GM12875 (cell line): ENCODE measurements around the gene FSTL4.

ENCODE experiments used
- H3K4me3 ChIP-seq: one replicate; pipeline ENCODE4 v1.5.1; 2011; ENCODE audit warnings: low read depth, low read length, control low read depth
- TF ChIP-seq, protein P1 (sequence below): IDR thresholded peaks from 2 replicates; pipeline ENCODE4 v1.5.1; 2011; ENCODE audit warnings: low read depth, mild to moderate bottlenecking, control low read depth, inconsistent platforms, low read length, moderate library complexity, borderline replicate concordance; ENCODE audit not compliant: insufficient read depth

The FSTL4 gene

DNA sequence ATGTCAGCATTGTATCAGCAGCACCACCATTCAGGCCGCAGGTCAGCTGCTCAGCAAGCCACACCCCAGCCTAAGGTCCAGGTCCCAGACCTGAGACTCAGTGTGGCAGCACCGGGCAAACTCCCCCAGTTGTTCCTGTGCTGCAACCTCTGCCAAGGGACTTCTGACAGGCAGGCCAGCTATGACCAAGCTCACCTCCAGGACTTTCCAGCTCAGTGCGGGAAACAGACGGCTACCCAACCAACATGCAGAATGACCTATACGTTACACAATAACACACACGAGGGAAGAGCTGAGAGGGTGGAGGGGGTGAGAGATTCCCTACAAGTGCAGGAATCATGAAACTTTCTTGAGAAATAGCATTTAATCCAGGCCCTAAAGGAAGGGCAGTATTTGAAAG, 143.7 kb downstream of the FSTL4 start:
- H3K4me3 ChIP-seq = no peak overlapping the region
- TF ChIP-seq, protein P1, sequence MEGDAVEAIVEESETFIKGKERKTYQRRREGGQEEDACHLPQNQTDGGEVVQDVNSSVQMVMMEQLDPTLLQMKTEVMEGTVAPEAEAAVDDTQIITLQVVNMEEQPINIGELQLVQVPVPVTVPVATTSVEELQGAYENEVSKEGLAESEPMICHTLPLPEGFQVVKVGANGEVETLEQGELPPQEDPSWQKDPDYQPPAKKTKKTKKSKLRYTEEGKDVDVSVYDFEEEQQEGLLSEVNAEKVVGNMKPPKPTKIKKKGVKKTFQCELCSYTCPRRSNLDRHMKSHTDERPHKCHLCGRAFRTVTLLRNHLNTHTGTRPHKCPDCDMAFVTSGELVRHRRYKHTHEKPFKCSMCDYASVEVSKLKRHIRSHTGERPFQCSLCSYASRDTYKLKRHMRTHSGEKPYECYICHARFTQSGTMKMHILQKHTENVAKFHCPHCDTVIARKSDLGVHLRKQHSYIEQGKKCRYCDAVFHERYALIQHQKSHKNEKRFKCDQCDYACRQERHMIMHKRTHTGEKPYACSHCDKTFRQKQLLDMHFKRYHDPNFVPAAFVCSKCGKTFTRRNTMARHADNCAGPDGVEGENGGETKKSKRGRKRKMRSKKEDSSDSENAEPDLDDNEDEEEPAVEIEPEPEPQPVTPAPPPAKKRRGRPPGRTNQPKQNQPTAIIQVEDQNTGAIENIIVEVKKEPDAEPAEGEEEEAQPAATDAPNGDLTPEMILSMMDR = no peak

DNA sequence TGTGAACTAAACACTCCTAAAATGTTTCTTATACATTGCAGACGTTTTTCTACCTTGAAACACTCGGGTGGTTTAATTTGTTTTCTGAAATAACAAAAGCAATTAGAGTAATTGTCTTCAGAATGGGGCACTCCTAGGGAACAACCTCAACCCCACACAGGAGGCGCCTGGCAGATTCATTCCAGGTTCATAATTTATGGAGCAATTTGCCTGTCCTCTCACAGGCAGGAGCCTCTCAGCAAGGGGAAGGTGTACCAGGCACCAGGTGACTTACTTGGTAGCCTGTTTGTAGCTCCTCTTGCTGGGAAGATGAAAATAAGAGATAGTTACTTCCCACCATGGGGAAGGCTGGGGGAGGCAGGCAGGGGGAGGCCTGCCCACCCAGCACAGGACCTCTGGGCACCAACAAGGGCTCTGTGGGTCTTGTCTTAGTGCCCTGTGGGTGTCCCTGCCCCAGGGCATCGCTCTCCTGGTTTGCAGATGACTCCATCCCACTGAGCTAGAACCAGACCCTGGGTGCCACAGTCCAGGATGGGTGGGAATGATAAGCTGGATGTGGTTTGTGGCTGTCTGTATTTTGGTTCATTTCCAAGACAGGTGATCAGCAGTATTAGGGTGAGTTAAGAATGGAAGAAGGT, 144.4 kb downstream of the FSTL4 start:
- TF ChIP-seq, protein P1 = no peak

DNA sequence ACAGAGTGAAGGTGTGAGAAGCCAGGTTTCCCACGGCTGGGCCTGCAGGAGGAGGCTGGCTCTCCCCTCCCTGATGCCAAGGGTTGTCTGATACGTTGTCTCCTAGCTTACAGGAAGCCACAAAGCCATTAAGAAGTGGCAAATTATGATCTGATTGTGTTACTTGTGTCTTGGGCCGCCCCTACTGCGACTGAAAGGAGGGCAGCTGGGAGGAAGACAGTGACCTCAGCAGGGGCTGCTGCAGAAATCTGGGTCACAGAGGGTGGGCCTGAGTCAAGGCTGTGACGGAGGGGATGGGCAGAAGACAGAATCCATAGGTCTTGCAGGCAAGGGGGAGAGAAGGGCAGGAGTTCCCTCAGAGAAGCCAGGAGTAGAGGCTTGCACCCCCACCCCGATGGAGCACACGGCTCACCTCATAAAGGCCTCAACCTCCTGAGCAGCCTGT, 145.0 kb downstream of the FSTL4 start:
- TF ChIP-seq, protein P1 = no peak
- H3K4me3 ChIP-seq = no peak overlapping the region

More for the DNA sequence above, 144.4 kb downstream of the FSTL4 start:
- no peak overlapping the region for H3K4me3 ChIP-seq

GRCh38 chr5:133466556-133467334, 145.6 kb downstream of the FSTL4 start:
- no peak overlapping the region for H3K4me3 ChIP-seq
- TF ChIP-seq, protein P1 = no peak

GRCh38 chr5:133464013-133464412, 148.3 kb downstream of the FSTL4 start:
- no peak overlapping the region for H3K4me3 ChIP-seq
- TF ChIP-seq, protein P1 = no peak

DNA sequence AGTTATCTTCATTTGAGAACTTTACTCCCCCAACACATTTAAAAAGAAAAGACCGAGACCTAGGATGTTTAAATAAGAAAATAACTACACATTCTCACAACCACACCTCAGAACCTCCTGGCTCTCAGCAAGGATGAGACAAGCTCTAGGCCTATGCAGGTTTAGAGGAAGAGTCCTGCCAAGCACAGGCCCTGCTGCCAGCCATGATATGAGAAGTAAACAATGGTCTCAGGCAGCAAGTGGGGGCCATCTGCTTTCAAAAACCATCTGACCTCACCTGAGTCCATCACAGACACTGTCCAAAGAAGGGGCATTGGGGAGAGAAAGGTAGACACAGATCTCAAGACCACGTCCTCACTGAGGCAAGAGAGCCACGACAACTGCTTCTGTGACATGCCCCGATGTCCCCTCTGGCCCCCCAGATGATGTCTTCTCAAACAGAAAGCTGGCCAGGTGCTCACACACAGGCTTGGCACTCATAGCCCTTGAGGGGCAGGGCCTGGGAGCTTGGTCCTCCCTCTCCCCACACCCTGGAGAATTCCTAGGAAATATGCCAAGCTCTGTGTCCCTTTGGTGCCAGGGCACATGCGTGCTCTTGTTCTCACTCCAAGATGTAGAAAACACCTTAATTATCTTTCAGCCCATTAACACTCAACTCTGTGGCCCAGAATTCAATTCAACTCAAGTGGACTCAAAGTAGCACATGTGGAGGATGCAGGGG, 150.4 kb downstream of the FSTL4 start:
- TF ChIP-seq, protein P1 = no peak
- no peak overlapping the region for H3K4me3 ChIP-seq
